Neural cell (in vitro differentiated cells): Measurements from ENCODE around the gene STPG4. TPM values are rescaled to one million over a fixed set of nuclear protein-coding genes. Genes with fewer than 3 reads are reported as not detected.

ENCODE experiments used
- H2AFZ ChIP-seq: fragments of 200-600, 300-800 bp; sonication (generic), shearing (Covaris generic); 2 replicates; pipeline ENCODE4 v1.6.0; 2014; ENCODE audit warnings: low read depth, mild to moderate bottlenecking, antibody characterized with exemption, low read length, moderate library complexity
- H3F3A ChIP-seq: fragments of 200-600 bp; shearing (Covaris generic); 2 replicates; pipeline ENCODE4 v1.6.1; 2016; ENCODE audit warnings: mild to moderate bottlenecking, moderate library complexity, mixed read lengths, antibody characterized with exemption, low read length; ENCODE audit not compliant: insufficient read depth, poor library complexity, severe bottlenecking
- H3K27ac ChIP-seq: fragments of 200-600, 300-800 bp; sonication (generic), shearing (Covaris generic); 2 replicates; pipeline ENCODE4 v1.5.1; 2014; ENCODE audit warnings: mild to moderate bottlenecking, low read length, moderate library complexity
- H3K27me3 ChIP-seq: fragments of 300-800, 200-600 bp; sonication (generic), shearing (Covaris generic); 2 replicates; pipeline ENCODE4 v1.6.0; 2014; ENCODE audit warnings: mild to moderate bottlenecking, low read depth, low read length, moderate library complexity; ENCODE audit not compliant: insufficient read depth
- H3K36me3 ChIP-seq: fragments of 300-800, 200-600 bp; sonication (generic), shearing (Covaris generic); 2 replicates; pipeline ENCODE4 v1.5.1; 2014; ENCODE audit warnings: mild to moderate bottlenecking, antibody characterized with exemption, low read length, moderate library complexity; ENCODE audit not compliant: insufficient read depth
- H3K4me2 ChIP-seq: fragments of 300-800, 200-600 bp; sonication (generic), shearing (Covaris generic); 2 replicates; pipeline ENCODE4 v1.6.0; 2014; ENCODE audit warnings: mild to moderate bottlenecking, low read length
- H3K4me3 ChIP-seq: fragments of 300-800, 200-600 bp; sonication (generic), shearing (Covaris generic); 2 replicates; pipeline ENCODE4 v1.5.1; 2014; ENCODE audit warnings: mild to moderate bottlenecking, low read length, moderate library complexity
- H3K79me2 ChIP-seq: fragments of 200-600 bp; shearing (Covaris generic); replicated peaks from 2 replicates; pipeline ENCODE4 v1.6.0; 2014; ENCODE audit warnings: mild to moderate bottlenecking, low read length, moderate library complexity; ENCODE audit not compliant: insufficient read depth
- H3K9ac ChIP-seq: fragments of 300-800, 200-600 bp; sonication (generic), shearing (Covaris generic); 2 replicates; pipeline ENCODE4 v1.6.1; 2016; ENCODE audit warnings: mild to moderate bottlenecking, low read length, mixed read lengths
- H3K9me2 ChIP-seq: fragments of 200-600 bp; shearing (Covaris generic); 2 replicates; pipeline ENCODE4 v1.6.1; 2016; ENCODE audit warnings: mild to moderate bottlenecking, low read length, mixed read lengths; ENCODE audit not compliant: insufficient read depth
- H3K9me3 ChIP-seq: fragments of 200-600, 300-800 bp; sonication (generic), shearing (Covaris generic); 2 replicates; pipeline ENCODE4 v1.6.1; 2016; ENCODE audit warnings: mild to moderate bottlenecking, mixed run types, low read length, moderate library complexity, mixed read lengths
- H4K20me1 ChIP-seq: fragments of 200-600 bp; shearing (Covaris generic); 2 replicates; pipeline ENCODE4 v1.6.1; 2016; ENCODE audit warnings: mild to moderate bottlenecking, mixed run types; ENCODE audit not compliant: insufficient read depth
- CTCF ChIP-seq: fragments of 450-650 bp; IDR thresholded peaks from 2 replicates; pipeline ENCODE4 v1.5.1; 2014; ENCODE audit warnings: antibody characterized with exemption, mild to moderate bottlenecking, moderate library complexity; ENCODE audit not compliant: poor library complexity, severe bottlenecking
- EP300 ChIP-seq: fragments of 450-650 bp; conservative IDR thresholded peaks from 2 replicates; pipeline ENCODE4 v1.6.1; 2014; ENCODE audit warnings: antibody characterized with exemption, mild to moderate bottlenecking, moderate library complexity; ENCODE audit not compliant: poor library complexity, severe bottlenecking
- EZH2 ChIP-seq: fragments of 200-600, 300-800 bp; shearing (Covaris generic), sonication (generic); IDR thresholded peaks from 2 replicates; pipeline ENCODE4 v1.6.1; 2014; ENCODE audit warnings: antibody characterized with exemption, low read length, borderline replicate concordance, mild to moderate bottlenecking; ENCODE audit not compliant: insufficient read depth, poor library complexity, severe bottlenecking
- MXI1 ChIP-seq: fragments of 450-650 bp; conservative IDR thresholded peaks from 2 replicates; pipeline ENCODE4 v1.6.1; 2014; ENCODE audit warnings: antibody characterized with exemption, mild to moderate bottlenecking; ENCODE audit not compliant: poor library complexity, severe bottlenecking
- POLR2AphosphoS5 ChIP-seq: IDR thresholded peaks from 2 replicates; pipeline ENCODE4 v1.6.1; 2012
- RAD21 ChIP-seq: fragments of 450-650 bp; conservative IDR thresholded peaks from 2 replicates; pipeline ENCODE4 v1.6.1; 2014; ENCODE audit warnings: antibody characterized with exemption, mild to moderate bottlenecking, moderate library complexity
- REST ChIP-seq: IDR thresholded peaks from 2 replicates; pipeline ENCODE4 v1.6.1; 2012; ENCODE audit warnings: borderline replicate concordance
- SMC3 ChIP-seq: fragments of 450-650 bp; conservative IDR thresholded peaks from 2 replicates; pipeline ENCODE4 v1.6.1; 2014; ENCODE audit warnings: antibody characterized with exemption, mild to moderate bottlenecking, moderate library complexity; ENCODE audit not compliant: poor library complexity
- TAF1 ChIP-seq: IDR thresholded peaks from 2 replicates; pipeline ENCODE4 v1.6.1; 2012; ENCODE audit warnings: low read depth
- polyA plus RNA-seq: library from polyadenylated mRNA; depleted of rRNA; stranded (reverse); fragments of >200 nt; gene quantifications from 2 replicates; pipeline ENCODE4 v1.2.3, GENCODE V29; 2014

The STPG4 gene
- polyA plus RNA-seq, 1 donor from 2014 or later = not detected

GRCh38 chr2:47048801-47049480 lies 106.2 kb downstream of the STPG4 start:
- Histone ChIP-seq H3K27ac (no peak overlapping the region), H3K79me2 (no peaks in the 10 kb centered on the region), H3K9ac (no peak overlapping the region), H3K9me3 (no peaks in the 10 kb centered on the region), H3K4me3 (no peak overlapping the region), H3K9me2 (no peaks in the 10 kb centered on the region), H3K27me3 (no peaks in the 10 kb centered on the region), H3F3A (no peaks in the 10 kb centered on the region), H3K36me3 (no peaks in the 10 kb centered on the region), H3K4me2 (no peak overlapping the region), H4K20me1 (no peaks in the 10 kb centered on the region), H2AFZ (no peak overlapping the region)
- no peak for TF ChIP-seq EP300
- no peak for TF ChIP-seq RAD21
- no peak for TF ChIP-seq REST
- TF ChIP-seq SMC3 = no peak
- TF ChIP-seq POLR2AphosphoS5 = no peak
- TF ChIP-seq MXI1 = no peak
- TF ChIP-seq TAF1 = no peak

- Histone ChIP-seq H3K9ac (no peak overlapping the region), H4K20me1 (no peaks in the 10 kb centered on the region), H3K4me3 (no peak overlapping the region), H3K36me3 (no peaks in the 10 kb centered on the region), H3K9me2 (no peaks in the 10 kb centered on the region), H3F3A (no peaks in the 10 kb centered on the region), H2AFZ (no peak overlapping the region), H3K9me3 (no peaks in the 10 kb centered on the region), H3K27ac (no peak overlapping the region), H3K79me2 (no peaks in the 10 kb centered on the region), H3K4me2 (no peak overlapping the region), H3K27me3 (no peaks in the 10 kb centered on the region)
- TF ChIP-seq POLR2AphosphoS5 = no peak
- TF ChIP-seq CTCF = no peak
- no peak for TF ChIP-seq RAD21
- no peak for TF ChIP-seq REST
- TF ChIP-seq TAF1 = no peak
- no peak for TF ChIP-seq EZH2
- TF ChIP-seq EP300 = no peak
These were observed 108.8 kb downstream of the STPG4 start for GRCh38 chr2:47046271-47046670.
